ENCODE data around the gene GLIPR1L2.

The GLIPR1L2 gene

DNA sequence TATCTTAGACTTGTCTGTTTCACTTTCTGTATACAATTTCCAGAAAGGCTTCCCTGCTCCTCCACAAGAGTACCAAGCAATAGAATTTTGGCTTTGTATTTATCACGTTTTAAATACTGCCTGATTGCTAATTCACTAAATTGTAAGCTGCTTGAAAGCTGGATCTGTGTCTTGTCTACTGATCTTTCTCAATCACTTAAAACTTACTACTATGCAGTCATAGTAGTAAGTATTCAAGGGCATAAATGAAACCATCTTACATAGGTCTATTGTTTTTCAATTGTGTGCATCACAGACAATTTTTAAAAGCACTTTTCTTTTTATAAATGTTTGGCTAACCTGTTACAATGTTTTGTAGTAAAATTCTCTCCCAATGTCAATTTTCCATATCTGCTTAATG is 1.2 kb upstream of the GLIPR1L2 start:
- DNase-seq (ENCODE audit: low read depth) = peak; percentile 10
- peak overlapping the region; percentile 57 for H3K4me3 ChIP-seq (ENCODE audit: control insufficient read depth, low read depth, low read length)
- TF ChIP-seq, protein P1, sequence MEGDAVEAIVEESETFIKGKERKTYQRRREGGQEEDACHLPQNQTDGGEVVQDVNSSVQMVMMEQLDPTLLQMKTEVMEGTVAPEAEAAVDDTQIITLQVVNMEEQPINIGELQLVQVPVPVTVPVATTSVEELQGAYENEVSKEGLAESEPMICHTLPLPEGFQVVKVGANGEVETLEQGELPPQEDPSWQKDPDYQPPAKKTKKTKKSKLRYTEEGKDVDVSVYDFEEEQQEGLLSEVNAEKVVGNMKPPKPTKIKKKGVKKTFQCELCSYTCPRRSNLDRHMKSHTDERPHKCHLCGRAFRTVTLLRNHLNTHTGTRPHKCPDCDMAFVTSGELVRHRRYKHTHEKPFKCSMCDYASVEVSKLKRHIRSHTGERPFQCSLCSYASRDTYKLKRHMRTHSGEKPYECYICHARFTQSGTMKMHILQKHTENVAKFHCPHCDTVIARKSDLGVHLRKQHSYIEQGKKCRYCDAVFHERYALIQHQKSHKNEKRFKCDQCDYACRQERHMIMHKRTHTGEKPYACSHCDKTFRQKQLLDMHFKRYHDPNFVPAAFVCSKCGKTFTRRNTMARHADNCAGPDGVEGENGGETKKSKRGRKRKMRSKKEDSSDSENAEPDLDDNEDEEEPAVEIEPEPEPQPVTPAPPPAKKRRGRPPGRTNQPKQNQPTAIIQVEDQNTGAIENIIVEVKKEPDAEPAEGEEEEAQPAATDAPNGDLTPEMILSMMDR (conservative IDR thresholded peaks at IDR 0.05; ENCODE audit: control insufficient read depth, insufficient read depth, low read depth, low read length) = no peak

DNA sequence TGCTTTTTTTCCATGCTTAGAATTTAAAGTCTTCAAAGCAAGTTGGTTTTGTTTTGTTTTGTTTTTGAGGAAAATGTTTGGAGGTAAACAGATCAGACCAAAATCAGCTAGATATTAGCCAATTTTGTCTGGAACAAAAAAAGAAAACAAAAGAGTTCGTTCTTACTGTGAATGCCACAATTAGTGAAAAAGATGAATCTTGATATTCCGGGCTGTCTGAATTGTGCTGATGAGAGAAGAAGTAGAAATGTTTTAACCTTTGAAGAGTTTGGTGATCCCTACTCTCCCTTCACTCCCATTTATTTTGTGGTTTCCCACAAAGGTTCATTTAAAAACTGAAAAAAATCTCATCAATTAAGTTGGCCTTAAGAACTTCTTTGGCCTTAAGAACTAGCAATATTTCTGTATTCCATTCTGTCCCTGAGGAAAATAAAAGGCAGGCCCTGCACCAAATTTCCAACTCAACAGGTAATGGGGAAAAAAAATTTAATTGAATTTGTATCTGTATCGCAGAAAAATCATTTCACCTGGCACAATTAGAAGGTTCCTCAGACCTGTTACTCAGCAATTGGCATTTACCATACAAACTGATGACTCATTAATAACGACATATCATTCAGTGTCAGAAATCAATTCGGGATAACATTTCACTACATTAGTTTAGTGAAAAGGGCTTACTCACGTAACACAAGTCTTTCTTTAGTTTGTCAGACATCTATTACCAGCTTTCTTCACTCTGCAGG is 562 bp upstream of the GLIPR1L2 start:
- TF ChIP-seq, protein P1 (conservative IDR thresholded peaks at IDR 0.05; ENCODE audit: control insufficient read depth, insufficient read depth, low read depth, low read length) = no peak
- no peak for DNase-seq (ENCODE audit: low read depth)
- H3K4me3 ChIP-seq (ENCODE audit: control insufficient read depth, low read depth, low read length) = peak overlapping the region; percentile 57

DNA sequence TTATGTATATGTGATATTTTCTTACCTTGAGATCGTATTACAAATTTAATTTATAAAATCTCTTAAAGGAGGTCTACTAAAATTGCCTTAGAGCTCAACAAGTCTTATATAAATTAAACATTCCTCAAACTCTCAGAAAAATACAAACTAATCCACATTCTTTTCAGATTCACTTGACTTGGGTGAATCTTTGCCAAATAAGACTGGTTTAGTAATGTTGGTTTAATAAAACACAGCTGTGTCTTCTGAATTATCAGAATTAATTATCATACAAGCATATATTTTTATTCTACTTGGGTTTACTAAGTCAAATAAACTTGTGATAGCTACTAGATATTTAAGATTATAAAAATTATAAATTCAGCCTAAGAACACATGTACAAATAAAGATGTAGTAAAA is 13.3 kb downstream of the GLIPR1L2 start:
- TF ChIP-seq, protein P1 (conservative IDR thresholded peaks at IDR 0.05; ENCODE audit: control insufficient read depth, insufficient read depth, low read depth, low read length) = no peak
- H3K4me3 ChIP-seq (ENCODE audit: control insufficient read depth, low read depth, low read length) = no peak overlapping the region
- DNase-seq (ENCODE audit: low read depth) = no peak

DNA sequence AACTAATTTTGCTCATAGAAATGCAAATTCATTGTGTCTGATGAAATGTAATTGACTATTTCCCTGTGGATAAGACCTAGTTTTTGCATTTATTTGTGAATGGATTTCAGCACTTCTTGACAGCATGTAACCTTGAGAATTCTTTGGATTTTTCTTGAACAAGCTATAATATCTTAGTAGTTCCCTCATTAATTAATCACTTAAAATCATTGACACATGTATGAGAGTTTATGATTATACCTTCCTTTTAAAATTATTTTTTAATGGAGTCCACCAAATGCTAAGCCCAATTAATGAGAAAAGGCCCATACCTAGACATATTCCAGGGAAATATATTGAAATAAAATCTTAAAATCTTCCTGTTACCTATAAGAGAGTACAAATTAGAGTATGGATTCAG is 16.8 kb downstream of the GLIPR1L2 start:
- no peak for DNase-seq (ENCODE audit: low read depth)
- TF ChIP-seq, protein P1 (conservative IDR thresholded peaks at IDR 0.05; ENCODE audit: control insufficient read depth, insufficient read depth, low read depth, low read length) = no peak
- H3K4me3 ChIP-seq (ENCODE audit: control insufficient read depth, low read depth, low read length) = no peak overlapping the region

DNA sequence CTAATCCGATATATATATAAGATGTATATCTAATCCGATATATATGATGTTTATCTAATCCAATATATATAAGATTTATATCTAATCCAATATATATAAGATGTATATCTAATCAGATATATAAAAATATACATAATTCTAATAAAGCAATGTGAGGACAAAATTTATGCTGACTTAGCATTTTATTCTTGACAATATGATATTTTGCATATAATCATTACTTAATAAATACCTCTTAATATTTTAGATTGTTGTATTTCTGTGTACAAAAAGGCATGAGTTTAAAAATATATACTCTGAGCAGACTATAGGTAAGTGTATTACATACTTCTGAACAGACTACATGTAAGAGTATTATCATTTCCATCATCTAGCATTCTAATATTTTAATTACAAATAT is 18.9 kb downstream of the GLIPR1L2 start:
- DNase-seq (ENCODE audit: low read depth) = no peak
- TF ChIP-seq, protein P1 (conservative IDR thresholded peaks at IDR 0.05; ENCODE audit: control insufficient read depth, insufficient read depth, low read depth, low read length) = no peak
- H3K4me3 ChIP-seq (ENCODE audit: control insufficient read depth, low read depth, low read length) = no peak overlapping the region

DNA sequence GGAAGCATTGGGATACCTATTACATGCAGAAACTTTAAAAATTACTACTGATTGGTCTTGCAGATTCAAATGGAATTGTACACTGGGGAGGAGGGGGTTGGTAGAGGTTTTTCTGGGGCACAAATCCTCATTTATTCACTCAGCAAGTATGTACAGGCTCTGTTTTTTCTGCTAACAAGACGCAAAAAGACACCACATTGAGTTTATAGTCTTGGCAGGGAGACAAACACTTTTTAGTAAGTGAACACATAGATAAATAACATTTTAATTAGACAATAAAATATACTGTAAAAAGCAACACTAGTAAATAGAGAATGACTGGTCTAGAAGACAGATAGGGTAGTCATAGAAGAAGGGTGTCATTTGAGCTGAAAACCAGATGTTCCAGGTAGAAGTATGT is 23.8 kb downstream of the GLIPR1L2 start:
- DNase-seq (ENCODE audit: low read depth) = no peak
- TF ChIP-seq, protein P1 (conservative IDR thresholded peaks at IDR 0.05; ENCODE audit: control insufficient read depth, insufficient read depth, low read depth, low read length) = no peak
- no peak overlapping the region for H3K4me3 ChIP-seq (ENCODE audit: control insufficient read depth, low read depth, low read length)
